HG03064 (cell line): Measurements from ENCODE around the gene ADGRL3.

Source experiments
- ATAC-seq: cut with Tn5 transposase; IDR thresholded peaks from one replicate; pipeline ENCODE4 v1.9.1; 2021; ENCODE audit warnings: low read depth; ENCODE audit not compliant: unreplicated experiment

Gene ADGRL3

DNA sequence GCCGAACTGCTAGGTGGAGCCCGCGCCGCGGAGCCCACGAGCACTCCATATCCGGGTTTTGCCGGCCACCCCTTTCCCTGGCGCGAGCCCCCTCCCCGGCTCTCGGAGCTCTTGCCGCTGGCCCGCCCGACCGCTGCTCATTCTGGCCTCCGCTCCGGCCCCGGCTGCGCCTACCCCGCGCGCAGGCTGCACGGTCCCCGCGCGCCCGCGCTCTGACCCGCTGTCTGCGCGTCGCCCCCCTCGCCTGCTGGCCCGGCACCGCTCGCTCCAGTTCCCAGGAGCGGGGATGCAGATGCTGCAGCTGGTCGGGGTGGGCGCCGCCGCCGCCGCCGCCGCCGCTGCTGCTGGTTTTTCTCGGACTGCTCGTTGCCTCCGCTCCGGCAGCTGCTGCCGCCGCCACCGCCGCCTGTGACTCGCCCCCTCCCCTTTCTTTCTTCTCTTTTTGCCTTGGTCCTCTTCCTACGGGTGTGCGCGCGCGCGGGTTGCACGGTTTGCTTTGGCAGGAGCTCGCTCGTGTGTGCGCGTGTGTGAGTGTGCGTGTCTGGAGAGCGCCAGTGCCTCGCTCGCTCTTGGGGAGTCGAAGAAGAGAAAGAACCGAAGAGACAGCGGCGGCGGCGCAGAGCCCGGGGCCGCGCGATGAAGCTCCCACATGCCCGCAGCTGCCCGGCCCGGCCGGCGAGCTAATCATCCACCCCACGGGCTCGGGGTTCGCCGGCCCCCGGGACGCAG, at the start of gene ADGRL3:
Gene ADGRL3 (plus strand): TSS at position 140 of the 729 bp plus-strand sequence.
- ATAC-seq: no peak

DNA sequence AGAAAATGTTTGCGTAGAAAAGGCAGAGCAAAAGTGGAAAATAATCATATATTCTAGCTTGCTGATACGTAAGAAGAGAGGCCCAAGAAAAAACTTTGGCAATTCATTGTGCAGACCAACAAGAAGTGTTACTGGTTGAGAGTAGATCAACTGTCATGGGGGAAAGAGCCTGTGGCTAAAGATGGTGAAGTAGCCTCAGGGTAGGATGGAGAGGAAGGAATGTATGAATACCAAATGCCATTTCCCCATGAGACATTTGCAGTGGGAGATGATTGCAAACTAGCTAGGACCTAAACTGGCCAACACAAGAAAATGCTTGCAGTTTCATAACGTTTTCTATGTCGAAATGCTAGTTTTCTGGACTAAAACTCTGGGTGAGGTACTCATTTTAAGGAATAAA, 47.7 kb upstream of the ADGRL3 start:
- no peak for ATAC-seq

DNA sequence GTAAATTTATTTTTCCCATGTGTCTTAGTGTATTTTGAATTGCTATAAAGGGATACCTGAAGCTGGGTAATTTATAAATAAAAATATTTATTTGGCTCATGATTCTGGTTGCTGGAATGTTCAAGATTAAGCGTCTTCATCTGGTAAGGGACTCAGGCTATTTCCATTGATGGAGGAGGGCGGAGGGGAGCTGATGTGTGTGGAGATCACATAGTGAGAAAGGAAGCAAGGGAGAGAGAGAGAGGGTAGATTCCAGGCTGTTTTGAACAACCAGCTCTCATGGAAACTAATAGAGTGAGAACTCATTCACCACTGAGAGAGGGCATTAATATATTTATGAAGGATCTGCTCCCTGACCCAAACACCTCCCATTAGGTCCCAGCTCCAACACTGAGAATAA, 39.6 kb upstream of the ADGRL3 start:
- no peak for ATAC-seq

DNA sequence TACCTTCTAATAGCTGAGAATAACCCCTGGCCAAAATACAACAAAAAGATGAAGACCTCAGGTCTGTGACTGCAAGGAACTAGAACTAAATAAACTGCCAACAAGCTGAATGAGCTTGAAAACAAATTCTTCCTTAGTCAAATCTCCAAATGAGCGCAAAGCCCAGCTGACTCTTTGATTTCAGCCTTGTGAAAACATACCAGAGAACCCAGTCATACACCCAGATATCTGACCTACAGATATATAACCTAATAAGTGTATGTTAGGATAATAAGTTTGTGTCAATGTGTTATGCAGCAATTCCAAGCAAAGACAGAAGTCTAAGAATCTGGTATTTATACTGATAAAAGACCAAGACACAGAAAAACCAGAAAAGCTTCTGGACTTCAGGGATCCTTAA, 38.0 kb upstream of the ADGRL3 start:
- no peak for ATAC-seq

DNA sequence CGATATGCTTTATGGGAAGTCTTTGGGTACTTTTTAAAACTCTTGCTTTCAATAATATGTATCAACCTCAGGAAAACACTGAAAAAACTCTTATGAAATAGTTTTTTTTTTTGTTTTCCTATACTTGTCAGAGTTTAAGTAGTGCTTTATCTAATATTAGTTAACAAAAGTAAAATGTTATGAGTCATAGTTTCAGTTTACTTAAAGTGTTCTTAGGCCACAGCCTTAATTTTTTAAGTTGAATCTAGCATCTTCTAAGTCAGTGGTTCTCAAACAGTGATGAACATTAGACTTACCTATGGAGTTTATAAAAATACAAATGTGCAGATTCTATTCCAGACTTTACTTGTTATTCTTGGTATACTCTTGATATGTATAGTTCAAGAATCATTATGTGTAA, 26.3 kb upstream of the ADGRL3 start:
- no peak for ATAC-seq

DNA sequence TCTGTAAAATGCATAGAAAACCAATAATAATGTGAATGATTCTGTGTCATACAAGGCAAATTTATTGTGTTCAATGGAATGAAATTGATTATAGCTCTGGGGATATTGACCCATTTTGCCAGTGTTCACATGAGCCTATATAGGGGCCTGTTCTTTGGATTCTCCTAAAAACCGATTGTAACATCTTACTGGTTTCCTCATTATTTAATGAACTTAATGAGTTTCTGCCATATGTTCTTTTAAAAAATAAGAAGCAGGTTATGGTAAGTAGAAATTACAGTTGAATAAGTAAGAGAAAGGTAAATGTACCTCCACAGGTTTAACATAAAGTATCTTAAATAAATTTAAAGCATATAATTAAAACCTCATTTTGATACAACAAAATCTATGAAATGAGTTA, 24.6 kb upstream of the ADGRL3 start:
- ATAC-seq: no peak

DNA sequence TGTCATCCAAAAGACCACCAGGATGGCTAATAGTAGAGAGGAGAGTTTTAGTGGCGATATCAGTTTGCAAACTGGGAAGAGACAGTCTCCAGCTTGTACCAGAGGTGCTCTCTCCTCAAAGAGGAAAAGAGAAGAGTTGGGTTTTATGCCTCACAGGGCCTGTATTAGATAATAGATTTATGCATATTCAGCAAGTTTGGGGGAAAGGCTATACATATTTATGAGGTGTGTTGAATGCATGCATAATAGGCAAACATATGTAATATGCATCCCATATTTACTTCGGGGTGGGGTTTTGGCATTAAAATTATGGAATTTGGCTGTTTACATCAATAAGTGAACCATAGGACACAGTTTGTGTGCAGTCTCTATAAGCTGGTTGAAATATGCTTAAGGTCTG, 22.8 kb upstream of the ADGRL3 start:
- no peak for ATAC-seq

DNA sequence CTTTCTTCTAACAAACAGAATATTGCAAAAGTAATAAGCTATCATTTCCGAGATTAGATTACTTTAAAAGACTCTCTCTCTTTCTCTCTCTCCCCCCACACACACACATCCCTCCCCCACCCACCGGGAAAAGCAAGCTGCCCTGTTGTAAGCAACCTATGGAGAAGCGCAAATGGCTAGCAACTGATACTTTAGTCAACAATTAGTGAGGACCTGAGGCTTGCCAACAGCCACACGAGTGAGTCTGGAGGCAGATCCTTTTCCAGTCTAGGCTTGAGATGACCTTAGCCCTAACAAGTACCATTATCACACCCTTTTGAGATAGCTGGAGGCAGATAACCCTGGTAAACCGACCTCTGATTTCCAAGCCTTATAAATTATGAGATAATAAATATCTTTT, 19.7 kb upstream of the ADGRL3 start:
- no peak for ATAC-seq

DNA sequence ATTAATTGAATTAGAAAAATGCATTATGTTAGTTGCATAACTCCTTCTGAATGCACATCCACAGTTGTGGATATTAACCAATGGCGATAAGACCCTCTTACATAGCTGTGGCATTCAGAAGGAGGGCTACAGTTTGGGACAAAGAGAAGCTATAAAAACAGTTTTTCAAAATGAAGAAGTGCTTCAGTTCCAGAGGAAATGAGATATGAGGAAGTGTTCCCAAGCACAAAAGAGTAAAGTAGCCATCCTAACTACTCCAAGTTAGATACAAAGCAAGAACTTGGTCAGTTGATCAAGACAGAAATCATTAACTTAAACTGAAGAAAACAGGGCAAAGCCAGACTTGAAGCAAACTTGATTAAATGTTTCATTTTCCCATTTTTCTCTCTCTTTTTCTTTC, 17.2 kb upstream of the ADGRL3 start:
- ATAC-seq: no peak

DNA sequence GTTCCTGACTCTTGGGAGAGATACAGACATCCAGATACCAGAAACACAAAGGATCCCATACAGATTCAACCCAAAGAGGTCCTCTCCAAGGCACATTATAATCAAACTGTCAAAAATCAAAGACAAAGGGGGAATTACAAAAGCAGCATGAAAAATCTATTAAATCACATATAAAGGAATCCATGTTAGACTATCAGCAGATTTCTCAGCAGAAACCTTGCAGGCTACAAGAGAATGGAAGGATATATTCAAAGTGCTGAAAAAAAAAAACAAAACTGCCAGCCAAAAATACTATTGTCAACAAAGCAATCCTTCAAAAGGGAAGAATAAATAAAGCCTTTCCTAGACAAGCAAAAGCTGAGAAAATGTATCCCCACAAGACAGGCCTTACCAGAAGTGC, 14.8 kb upstream of the ADGRL3 start:
- no peak for ATAC-seq

DNA sequence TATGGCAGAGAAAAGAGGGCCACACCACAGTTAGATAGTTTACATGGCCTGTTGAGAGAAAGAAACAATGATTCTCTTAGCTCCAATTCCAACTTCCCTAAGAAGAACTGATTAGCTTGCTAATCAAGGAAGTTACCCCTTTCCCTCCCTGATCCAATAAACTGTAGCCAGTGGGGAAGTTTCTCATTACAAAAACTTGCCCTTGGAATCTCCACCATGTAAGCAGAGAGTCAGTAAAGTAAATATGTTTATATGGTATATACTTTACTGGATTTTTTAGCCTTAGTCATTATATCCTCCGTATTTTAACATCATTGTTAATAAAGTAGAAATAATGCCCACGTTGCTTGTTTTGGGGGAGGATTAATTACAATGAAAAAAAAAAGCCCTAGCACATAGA, 7.7 kb upstream of the ADGRL3 start:
- no peak for ATAC-seq

DNA sequence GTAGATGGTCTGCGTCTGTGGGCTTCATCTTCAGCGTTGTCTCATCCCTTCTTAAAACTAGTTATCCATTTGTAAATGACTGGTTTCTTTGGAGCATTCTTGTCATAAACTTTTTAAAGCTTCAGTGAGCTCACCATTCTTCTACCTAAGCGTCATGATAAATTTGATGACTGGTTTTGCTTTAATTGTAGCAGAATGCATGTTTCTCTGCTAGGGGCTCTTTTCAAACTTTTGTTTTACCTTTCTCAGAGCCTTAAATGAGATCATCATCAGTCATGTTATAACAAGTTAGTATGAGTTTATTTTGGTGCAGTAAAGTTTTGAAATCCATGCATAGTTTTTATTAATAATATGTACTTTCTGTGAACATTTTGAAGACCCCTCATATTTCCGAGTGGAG, 6.3 kb upstream of the ADGRL3 start:
- ATAC-seq: no peak

DNA sequence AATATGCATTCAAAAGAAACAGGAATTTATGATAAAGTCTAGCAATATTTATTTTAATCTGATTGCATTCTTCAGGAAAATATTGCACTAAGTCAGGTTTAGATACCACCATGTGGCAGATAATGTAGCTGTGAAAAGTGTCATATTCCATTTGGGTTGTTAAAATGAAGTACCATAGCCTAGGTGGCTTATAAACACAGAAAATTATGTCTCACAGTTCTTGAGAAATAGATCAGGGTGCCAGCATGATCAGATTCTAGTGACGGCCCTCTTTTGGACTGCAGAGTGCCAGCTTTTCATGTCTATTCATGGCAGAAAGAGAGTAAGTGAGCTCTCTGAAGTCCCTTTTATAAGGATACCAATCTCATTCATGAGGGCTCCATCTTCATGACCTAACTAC, 5.6 kb upstream of the ADGRL3 start:
- ATAC-seq: no peak

DNA sequence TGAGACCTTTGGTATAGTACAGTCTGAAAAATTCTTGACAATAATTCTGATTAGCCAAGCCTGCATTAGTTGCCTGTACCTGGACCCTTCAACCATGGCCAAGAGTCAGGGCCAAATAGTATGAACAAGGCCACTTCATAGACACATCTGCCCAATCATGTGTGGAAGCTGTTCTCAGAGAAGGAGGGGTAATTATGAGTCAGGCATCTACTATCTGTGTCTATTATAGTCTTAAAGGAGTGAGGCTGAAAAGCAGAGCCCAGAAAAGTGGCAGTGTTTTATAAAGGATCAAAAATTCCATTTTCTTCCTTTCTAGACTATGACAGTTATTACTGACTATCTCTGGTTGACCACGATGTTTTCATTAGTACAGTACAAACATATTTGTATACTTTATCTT, 5.0 kb upstream of the ADGRL3 start:
- no peak for ATAC-seq

DNA sequence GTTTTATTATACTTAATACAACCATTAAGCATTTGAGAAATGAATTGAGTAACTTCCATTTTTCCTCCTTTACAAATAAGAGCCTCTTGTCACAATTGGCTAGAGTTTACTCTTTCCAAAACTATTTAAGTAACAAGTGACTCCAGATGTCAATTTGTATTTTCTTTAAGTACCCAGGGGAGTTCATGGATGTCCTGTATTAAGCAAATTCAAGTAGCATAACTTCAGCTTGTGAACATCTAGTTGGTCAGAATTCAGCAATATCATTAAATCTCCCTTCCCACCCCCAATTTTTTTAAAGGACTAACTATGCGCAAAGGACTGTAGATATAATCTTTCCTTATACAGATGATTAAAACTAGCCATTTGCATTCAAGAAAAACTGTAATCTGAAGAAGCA, 1.4 kb upstream of the ADGRL3 start:
- no peak for ATAC-seq

DNA sequence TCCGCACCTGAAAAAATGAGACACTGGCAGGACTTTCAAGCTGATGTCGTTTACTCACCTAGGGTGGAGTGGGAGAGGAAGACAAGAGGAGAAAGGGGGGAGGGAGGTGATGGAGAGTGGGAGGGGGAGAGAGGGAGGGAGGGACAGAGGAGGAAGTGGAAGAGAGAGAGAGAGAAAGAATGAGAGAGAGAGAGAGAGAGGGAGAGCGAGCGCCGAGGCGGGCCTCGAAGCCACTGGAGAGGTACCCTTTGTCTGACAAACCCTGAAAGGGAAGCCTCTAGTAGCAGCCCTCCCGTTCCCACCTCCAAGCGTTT, 296 bp upstream of the ADGRL3 start:
- ATAC-seq: no peak

DNA sequence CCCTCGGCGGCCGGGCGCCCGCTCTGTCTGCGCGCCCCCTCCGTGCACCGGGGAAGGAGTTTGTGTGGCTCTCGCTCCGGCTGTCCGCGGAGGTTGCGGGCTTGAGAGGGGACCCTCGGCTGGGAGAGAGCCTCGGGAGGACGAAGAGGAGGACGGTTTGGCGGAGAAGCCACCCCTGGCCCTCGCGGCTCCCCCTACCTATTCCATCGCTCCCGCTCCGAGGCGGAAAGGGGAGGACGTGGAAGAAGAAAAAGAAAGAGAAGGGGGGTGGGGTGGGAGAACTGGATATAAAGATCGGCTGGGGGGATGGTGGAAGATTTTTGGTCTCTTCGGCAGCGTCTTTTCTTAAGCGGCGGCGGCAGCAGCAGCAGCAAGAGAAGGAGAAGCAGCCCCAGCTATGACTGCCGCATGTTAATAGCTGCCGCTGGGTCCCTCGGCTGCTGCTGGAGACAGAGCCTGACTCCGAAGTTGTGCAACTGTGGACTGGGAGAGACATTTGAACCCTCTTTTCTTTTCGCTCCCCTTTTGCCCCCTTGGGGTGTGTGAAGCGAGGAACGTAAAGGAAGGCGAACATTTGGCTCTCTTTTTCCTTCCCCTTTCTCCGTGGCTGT, 895 bp downstream of the ADGRL3 start:
- no peak for ATAC-seq

DNA sequence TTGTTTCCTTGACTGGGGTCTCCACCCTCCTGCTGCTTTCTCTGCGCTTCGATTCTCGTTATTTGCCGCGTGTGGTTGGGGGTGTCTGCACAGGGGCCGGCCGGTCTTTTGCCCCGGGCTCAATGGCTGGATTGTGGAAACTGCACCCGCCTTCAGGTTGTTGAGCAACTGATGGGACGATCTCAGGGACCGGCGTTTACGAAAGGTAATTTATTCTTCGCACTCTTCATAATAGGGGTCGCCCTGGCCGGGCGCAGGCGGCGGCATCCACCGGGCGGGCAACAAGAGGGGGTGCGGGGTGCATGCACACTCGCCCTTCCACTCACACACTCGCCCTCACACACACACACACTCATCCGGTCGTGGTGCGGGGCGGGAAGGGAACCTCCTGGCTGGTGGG, 1.4 kb downstream of the ADGRL3 start:
- no peak for ATAC-seq

DNA sequence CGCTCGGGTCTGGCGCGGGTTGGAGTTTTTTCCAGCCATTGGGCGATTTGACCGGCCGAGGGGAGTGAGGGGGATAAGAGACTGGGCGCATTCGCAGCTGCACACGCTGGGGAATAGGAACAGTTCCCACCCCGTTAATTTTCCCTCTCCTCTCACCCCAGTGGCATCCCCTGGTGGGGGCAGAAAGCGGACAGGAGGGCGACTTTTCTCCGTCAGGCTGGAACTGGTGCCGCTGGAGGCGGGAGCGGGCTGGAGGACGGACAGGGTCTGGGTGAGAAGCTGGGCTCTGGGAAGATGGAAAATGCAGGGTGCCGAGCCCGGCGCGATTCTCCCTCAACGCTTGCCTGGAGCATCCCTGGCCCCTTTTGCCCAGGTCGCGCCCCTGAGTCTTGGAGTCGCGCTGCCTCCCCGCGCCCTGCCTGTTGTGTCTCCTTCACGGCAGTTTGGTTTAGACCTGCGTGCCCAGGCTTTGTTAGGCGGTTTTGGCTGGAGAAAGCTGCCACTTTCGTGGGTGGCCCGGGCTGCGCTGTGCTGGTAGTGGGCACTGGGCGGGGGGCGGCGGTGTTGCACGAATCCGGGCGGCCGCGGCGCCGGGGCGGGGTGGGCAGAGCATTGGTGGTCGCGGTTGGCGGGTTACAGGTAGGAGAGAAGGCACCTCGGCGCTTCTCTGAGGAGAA, 2.0 kb downstream of the ADGRL3 start:
- ATAC-seq: no peak

DNA sequence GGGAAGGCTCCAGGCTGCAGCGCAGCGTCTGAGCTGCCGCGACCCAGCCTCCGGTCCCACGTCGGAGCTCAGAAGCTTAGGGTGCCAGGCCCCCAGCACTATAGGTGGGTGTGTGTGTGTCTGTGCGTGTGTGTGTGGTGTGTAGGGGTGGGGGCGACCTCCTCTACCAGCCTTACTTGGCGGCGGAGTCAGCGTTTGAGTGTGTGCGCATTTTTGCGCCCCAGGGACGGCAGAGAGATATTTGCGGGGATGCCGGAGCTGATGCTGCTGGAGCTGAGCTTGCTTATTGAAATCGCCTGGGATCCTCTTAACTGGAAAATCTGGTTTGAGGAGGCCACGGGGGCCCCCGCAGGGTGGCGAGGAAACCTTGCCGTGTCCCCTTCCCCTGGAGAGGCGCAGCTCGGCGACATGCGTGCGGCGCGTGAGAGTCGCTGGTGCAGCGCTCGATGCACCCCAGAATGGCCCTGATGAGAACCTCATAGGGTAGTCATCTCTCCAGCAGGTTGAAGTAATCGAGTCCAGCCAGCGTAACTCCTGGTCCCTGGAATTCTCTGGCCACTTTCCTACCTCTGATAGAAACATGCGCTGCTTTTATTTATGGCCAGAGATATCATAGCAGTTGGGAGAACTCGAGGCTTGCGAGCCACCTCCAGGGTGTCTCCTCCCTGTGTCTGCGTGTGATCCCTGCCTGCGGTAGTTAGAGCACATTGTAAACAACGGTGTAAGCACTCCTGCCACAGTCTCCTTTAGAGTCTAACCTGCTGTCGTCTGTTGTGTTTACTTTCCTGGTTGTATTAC, 2.7 kb downstream of the ADGRL3 start:
- no peak for ATAC-seq

DNA sequence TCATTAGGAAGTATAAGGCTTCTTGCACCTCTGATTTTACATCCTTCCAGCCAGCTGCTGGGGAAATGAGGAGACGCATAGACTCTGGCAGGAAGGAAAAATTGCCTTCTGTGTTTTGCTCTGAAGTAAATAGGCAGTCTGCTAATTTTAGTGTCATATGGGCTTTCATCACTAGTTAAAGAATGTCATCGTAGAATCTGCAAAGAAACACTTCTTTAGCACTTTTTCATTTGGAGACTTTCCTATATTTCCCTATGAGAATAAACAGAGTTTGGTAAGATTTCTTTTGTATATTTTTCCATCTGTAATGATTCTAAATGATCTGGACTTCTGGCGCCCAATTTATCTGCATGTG, 3.3 kb downstream of the ADGRL3 start:
- ATAC-seq: no peak
